Transverse colon (tissue), 4 donors: ENCODE results near the gene ZNF644. TPM values are rescaled to one million over a fixed set of nuclear protein-coding genes. Genes with fewer than 3 reads are reported as not detected.

ENCODE experiments used
- DNase-seq: peaks from one replicate; pipeline ENCODE4 v3.0.0-alpha.2; 2019
- H3K27ac ChIP-seq, 4 donors: fragments of 200-600 bp; sonication (generic); 2 replicates each; pipeline ENCODE4 v1.5.1; 2016 to 2018; ENCODE audit warnings: inconsistent platforms in 4 of 4
- H3K27me3 ChIP-seq: fragments of 200-600 bp; sonication (generic); 2 replicates; pipeline ENCODE4 v1.5.1; 2017; ENCODE audit warnings: inconsistent platforms
- H3K36me3 ChIP-seq, 4 donors: fragments of 200-600 bp; sonication (generic); 2 replicates each; pipeline ENCODE4 v1.5.1; 2017 to 2019; ENCODE audit warnings: inconsistent platforms in 4 of 4
- H3K4me1 ChIP-seq, 4 donors: fragments of 200-600 bp; sonication (generic); 2 replicates each; pipeline ENCODE4 v1.5.1; 2017 to 2020; ENCODE audit warnings: inconsistent platforms in 4 of 4
- H3K4me3 ChIP-seq, 4 donors: fragments of 200-600 bp; sonication (generic); 1 replicate in 1 of 4; 2 replicates in 3 of 4; pipeline versions ENCODE4 v1.5.1 to v1.6.1; 2017 to 2019; ENCODE audit warnings: inconsistent platforms in 4 of 4
- H3K9me3 ChIP-seq, 2 donors: fragments of 200-600 bp; sonication (generic); 2 replicates each; pipeline ENCODE4 v1.5.1; 2017 to 2019; ENCODE audit warnings: inconsistent platforms in 2 of 2
- EP300 ChIP-seq: sonication (generic); formaldehyde crosslinking; IDR thresholded peaks from one replicate; pipeline ENCODE4 v1.6.1; 2017; ENCODE audit warnings: antibody characterized with exemption, low read depth
- POLR2A ChIP-seq: fragments of 450-650 bp; IDR thresholded peaks from one replicate; pipeline ENCODE4 v1.6.1; 2016; ENCODE audit warnings: antibody characterized with exemption, mild to moderate bottlenecking, moderate library complexity
- POLR2AphosphoS5 ChIP-seq, 3 donors: sonication (generic); formaldehyde crosslinking; IDR thresholded peaks; one replicate each; pipeline ENCODE4 v1.6.1; 2016; ENCODE audit warnings: antibody characterized with exemption in 3 of 3
- WGBS, 2 donors: methylation state at CpG; one replicate each; pipeline ENCODE4 v1.1.5; 2018; ENCODE audit warnings: low coverage in 1 of 2; 5-methylcytosine and 5-hydroxymethylcytosine counted together
- in situ Hi-C, 4 donors: fragments of 200-750 bp; cut with MboI; loops; one replicate each; pipeline versions ENCODE4 v1.15.0 to v1.15.1; 2017; ENCODE audit warnings: low sequenced_read_pairs in 3 of 4, low pct_ligation_motif_present in 1 of 4, low pct_unique_long_range_greater_than_20kb in 1 of 4
- intact Hi-C: fragments of 100-400 bp; cut with DNase I; formaldehyde crosslinking; loops from one replicate; pipeline ENCODE4 v1.15.1; 2023; ENCODE audit warnings: low total_unique reads
- total RNA-seq, 4 donors: library from RNA; depleted of rRNA; stranded (reverse); fragments of >200 nt; gene quantifications; one replicate each; pipeline ENCODE4 v1.1.0, GENCODE V29; 2016
- TF ChIP-seq, protein P1 (sequence below), 5 experiments: fragments of 200-600 bp in 3 of 5; fragments of 450-650 bp in 2 of 5; sonication (generic) in 3 of 5; IDR thresholded peaks; 1 replicate in 2 of 5; 2 replicates in 3 of 5; pipeline ENCODE4 v1.5.1; 2016 to 2017; ENCODE audit warnings: antibody characterized with exemption in 5 of 5, inconsistent platforms in 3 of 5, mild to moderate bottlenecking in 2 of 5, moderate library complexity in 1 of 5

Gene ZNF644
- total RNA-seq, 4 donors from 2014 or later: 19.5 to 86.2 (median 50.4) TPM

DNA sequence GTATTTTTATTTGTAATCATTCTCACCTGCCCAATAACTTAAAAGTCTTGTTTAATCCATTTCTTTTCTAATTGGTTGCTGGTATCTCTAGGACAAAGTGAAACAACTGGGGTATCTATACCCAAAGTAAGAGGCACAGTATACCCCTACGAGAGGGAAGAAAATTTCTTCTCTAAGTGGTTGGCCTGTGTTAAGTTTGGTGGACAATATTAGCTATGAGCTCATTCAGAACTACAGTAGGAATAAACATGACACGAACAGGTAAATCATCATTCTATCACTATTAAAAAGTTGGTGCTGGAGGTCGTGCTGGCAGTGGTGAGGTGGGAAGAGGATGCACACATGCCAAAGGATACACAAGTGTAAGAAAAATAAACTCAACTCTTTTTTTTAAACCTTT, 99.6 kb downstream of the ZNF644 start:
- WGBS, 2 donors: 75 to 81% methylated on average over 3 of the region's 3 CpGs
- Histone ChIP-seq H3K4me1 (peaks cover 21 to 66% (median 30%) of the 10 kb centered on the region in 4 donors), H3K27ac (no peak overlapping the region), H3K36me3 (no peaks in the 10 kb centered on the region), H3K27me3 (no peaks in the 10 kb centered on the region), H3K4me3 (no peak overlapping the region), H3K9me3 (no peaks in the 10 kb centered on the region)
- intact Hi-C loops (no loop called here), in situ Hi-C loops (no loop called here)
- DNase-seq: no peak
- no peak for TF ChIP-seq EP300
- TF ChIP-seq POLR2AphosphoS5 (IDR thresholded peaks at IDR 0.05): no peak
- TF ChIP-seq, protein P1, sequence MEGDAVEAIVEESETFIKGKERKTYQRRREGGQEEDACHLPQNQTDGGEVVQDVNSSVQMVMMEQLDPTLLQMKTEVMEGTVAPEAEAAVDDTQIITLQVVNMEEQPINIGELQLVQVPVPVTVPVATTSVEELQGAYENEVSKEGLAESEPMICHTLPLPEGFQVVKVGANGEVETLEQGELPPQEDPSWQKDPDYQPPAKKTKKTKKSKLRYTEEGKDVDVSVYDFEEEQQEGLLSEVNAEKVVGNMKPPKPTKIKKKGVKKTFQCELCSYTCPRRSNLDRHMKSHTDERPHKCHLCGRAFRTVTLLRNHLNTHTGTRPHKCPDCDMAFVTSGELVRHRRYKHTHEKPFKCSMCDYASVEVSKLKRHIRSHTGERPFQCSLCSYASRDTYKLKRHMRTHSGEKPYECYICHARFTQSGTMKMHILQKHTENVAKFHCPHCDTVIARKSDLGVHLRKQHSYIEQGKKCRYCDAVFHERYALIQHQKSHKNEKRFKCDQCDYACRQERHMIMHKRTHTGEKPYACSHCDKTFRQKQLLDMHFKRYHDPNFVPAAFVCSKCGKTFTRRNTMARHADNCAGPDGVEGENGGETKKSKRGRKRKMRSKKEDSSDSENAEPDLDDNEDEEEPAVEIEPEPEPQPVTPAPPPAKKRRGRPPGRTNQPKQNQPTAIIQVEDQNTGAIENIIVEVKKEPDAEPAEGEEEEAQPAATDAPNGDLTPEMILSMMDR (IDR thresholded peaks at IDR 0.05): no peak
- no peak for TF ChIP-seq POLR2A

GRCh38 chr1:90919900-90920299, 101.9 kb downstream of the ZNF644 start:
- TF ChIP-seq POLR2AphosphoS5 (IDR thresholded peaks at IDR 0.05) (no peak), POLR2A (no peak), EP300 (no peak)
- TF ChIP-seq, protein P1 (IDR thresholded peaks at IDR 0.05): no peak
- Histone ChIP-seq H3K4me3 (no peak overlapping the region), H3K4me1 (peaks cover 21 to 54% (median 30%) of the 10 kb centered on the region in 4 donors), H3K36me3 (peaks cover 0 to 12% (median 0%) of the 10 kb centered on the region in 4 donors), H3K9me3 (no peaks in the 10 kb centered on the region), H3K27ac (no peak overlapping the region), H3K27me3 (no peaks in the 10 kb centered on the region)
- intact Hi-C loops: no loop called here
- in situ Hi-C loops: no loop called here
- WGBS, 2 donors: 83 to 88% methylated on average over 1 of the region's 1 CpG
- DNase-seq: no peak

DNA sequence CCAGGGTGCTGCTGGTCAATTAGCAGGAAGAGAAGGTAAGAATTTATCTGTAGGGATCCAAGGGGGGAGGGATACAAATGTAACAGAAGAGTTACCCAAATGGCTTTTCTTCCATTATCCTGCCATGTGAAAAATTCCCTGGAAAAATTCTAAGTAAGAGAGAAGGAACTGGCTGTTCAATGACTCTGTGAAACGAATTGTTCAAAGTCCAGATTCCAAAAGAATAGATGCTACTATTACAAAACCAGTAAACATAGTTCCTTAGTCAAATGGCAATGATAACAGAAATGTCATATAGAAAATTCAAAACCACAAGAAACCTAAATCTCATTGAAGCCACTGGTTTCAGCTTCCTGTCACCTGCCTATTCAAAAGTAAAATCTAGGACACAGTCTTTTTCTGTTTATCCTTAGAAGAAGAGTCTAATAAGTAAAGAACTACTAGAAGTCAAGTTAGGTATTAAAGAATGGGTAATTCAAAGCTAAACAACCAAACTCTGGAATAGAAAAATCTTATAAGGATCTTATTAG, 102.6 kb downstream of the ZNF644 start:
- H3K27me3 ChIP-seq: no peaks in the 10 kb centered on the region
- intact Hi-C loops: no loop called here
- H3K4me1 ChIP-seq: peaks cover 19 to 47% (median 28%) of the 10 kb centered on the region in 4 donors
- in situ Hi-C loops: no loop called here
- no peaks in the 10 kb centered on the region for H3K9me3 ChIP-seq
- peaks cover 0 to 19% (median under 1%) of the 10 kb centered on the region in 4 donors for H3K36me3 ChIP-seq
- DNase-seq: no peak
- TF ChIP-seq, protein P1 (IDR thresholded peaks at IDR 0.05): no peak
- no peak for TF ChIP-seq POLR2AphosphoS5 (IDR thresholded peaks at IDR 0.05)
- TF ChIP-seq EP300: no peak
- no peak for TF ChIP-seq POLR2A
- no peak overlapping the region for H3K4me3 ChIP-seq
- WGBS, 2 donors: 51 to 80% methylated on average over 1 of the region's 1 CpG
- no peak overlapping the region for H3K27ac ChIP-seq

DNA sequence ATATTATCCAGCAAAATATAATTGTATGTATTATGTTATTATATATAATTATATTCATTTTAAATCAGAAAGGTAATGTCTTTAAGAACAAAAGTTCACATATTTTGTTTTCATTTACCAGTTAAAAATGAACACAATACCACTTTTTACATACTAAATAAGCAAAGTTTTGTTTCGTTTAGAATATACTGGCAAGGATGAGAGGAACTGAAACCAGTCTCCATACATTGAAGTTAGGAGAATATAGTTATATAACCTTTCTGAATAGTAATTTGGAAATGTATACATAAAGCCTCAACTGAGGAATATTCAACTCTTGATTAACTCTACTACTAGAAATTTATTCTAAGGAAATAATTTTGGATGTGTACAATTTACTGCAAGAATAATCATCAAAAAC, 110.5 kb downstream of the ZNF644 start:
- in situ Hi-C loops: no loop called here
- Histone ChIP-seq H3K27ac (no peak overlapping the region), H3K4me3 (no peak overlapping the region), H3K27me3 (no peaks in the 10 kb centered on the region), H3K9me3 (no peaks in the 10 kb centered on the region), H3K36me3 (peaks cover 0 to 15% (median 3%) of the 10 kb centered on the region in 4 donors), H3K4me1 (no peaks in the 10 kb centered on the region)
- TF ChIP-seq, protein P1 (IDR thresholded peaks at IDR 0.05): no peak
- no peak for TF ChIP-seq EP300
- no peak for TF ChIP-seq POLR2AphosphoS5 (IDR thresholded peaks at IDR 0.05)
- no peak for TF ChIP-seq POLR2A
- DNase-seq: no peak
- 79 to 88% methylated on average over 1 of the region's 1 CpG for WGBS, 2 donors
- intact Hi-C loops: no loop called here
